SK-N-SH (cell line): Measurements from ENCODE around the gene PTPRD. TPM values are rescaled to one million over a fixed set of nuclear protein-coding genes. Genes with fewer than 3 reads are reported as not detected.

Experiments used
- CTCF ChIA-PET: fragments of 300-600, 350-600 bp; formaldehyde crosslinking; extraction: SDS; loops from one replicate; lab custom pipeline; 2021; lab: Yijun Ruan, JAX
- POLR2A ChIA-PET: fragments of 350-600 bp; sonication (Branson Sonifier 250); formaldehyde crosslinking; extraction: SDS; loops from one replicate; lab custom pipeline; 2020; ENCODE audit warnings: antibody characterized with exemption, inconsistent platforms; lab: Yijun Ruan, JAX
- DNase-seq: peaks from one replicate; pipeline ENCODE4 v3.0.0; 2012
- H2AFZ ChIP-seq: fragments of 200-600 bp; sonication (generic); 2 replicates; pipeline ENCODE4 v1.8.1; 2016; ENCODE audit warnings: antibody characterized with exemption, mild to moderate bottlenecking, low read depth
- H3F3A ChIP-seq: fragments of 200-600 bp; sonication (generic); replicated peaks from 2 replicates; pipeline ENCODE3; 2016; ENCODE audit warnings: antibody characterized with exemption, mild to moderate bottlenecking; ENCODE audit not compliant: insufficient read depth
- H3K27ac ChIP-seq, 2 experiments: fragments of 200-500 bp in 1 of 2; fragments of 200-600 bp in 1 of 2; sonication (Bioruptor generic) in 1 of 2; sonication (generic), shearing (Covaris generic) in 1 of 2; 2 replicates each; pipeline versions ENCODE4 v1.5.1 to v1.6.1; 2014 to 2016; ENCODE audit warnings: low read depth in 2 of 2, inconsistent platforms in 1 of 2, low read length in 1 of 2, mild to moderate bottlenecking in 1 of 2, mixed read lengths in 1 of 2
- H3K27me3 ChIP-seq: fragments of 200-600 bp; sonication (generic), shearing (Covaris generic); 2 replicates; pipeline ENCODE4 v1.6.1; 2016; ENCODE audit warnings: mixed run types; ENCODE audit not compliant: insufficient read depth
- H3K36me3 ChIP-seq, 2 experiments: fragments of 200-500 bp in 1 of 2; fragments of 200-600 bp in 1 of 2; sonication (Bioruptor generic) in 1 of 2; sonication (generic) in 1 of 2; replicated peaks in 1 of 2; 2 replicates each; pipeline versions ENCODE3 to v1.5.1; 2014 to 2016; ENCODE audit warnings: low read length in 1 of 2, mild to moderate bottlenecking in 1 of 2; ENCODE audit not compliant: insufficient read depth in 2 of 2, control insufficient read depth in 1 of 2
- H3K4me1 ChIP-seq, 2 experiments: fragments of 200-500 bp in 1 of 2; fragments of 200-600 bp in 1 of 2; sonication (Bioruptor generic) in 1 of 2; sonication (generic), shearing (Covaris generic) in 1 of 2; 2 replicates each; pipeline versions ENCODE4 v1.5.1 to v1.6.1; 2014 to 2016; ENCODE audit warnings: low read depth in 1 of 2, low read length in 1 of 2, mixed run types in 1 of 2; ENCODE audit not compliant: insufficient read depth in 2 of 2, control insufficient read depth in 1 of 2
- H3K4me2 ChIP-seq: fragments of 200-600 bp; sonication (generic), shearing (Covaris generic); 2 replicates; pipeline ENCODE4 v1.6.1; 2017; ENCODE audit warnings: mixed run types
- H3K4me3 ChIP-seq, 2 experiments: fragments of 200-500 bp in 1 of 2; fragments of 200-600 bp in 1 of 2; sonication (Bioruptor generic) in 1 of 2; sonication (generic), shearing (Covaris generic) in 1 of 2; 2 replicates each; pipeline versions ENCODE4 v1.5.1 to v1.8.1; 2014 to 2016; ENCODE audit warnings: low read depth in 2 of 2, inconsistent platforms in 1 of 2, low read length in 1 of 2, mild to moderate bottlenecking in 1 of 2, mixed read lengths in 1 of 2, moderate library complexity in 1 of 2
- H3K79me2 ChIP-seq: fragments of 200-600 bp; sonication (generic); 2 replicates; pipeline ENCODE4 v1.8.1; 2017; ENCODE audit warnings: mild to moderate bottlenecking; ENCODE audit not compliant: insufficient read depth
- H3K9ac ChIP-seq: fragments of 200-600 bp; sonication (generic); 2 replicates; pipeline ENCODE4 v1.6.1; 2017; ENCODE audit warnings: mixed run types
- H3K9me2 ChIP-seq: fragments of 200-600 bp; sonication (generic); 2 replicates; pipeline ENCODE4 v1.6.1; 2017; ENCODE audit warnings: mixed run types
- H3K9me3 ChIP-seq: fragments of 200-600 bp; sonication (generic); 2 replicates; pipeline ENCODE4 v1.6.1; 2017; ENCODE audit warnings: mixed run types, mild to moderate bottlenecking, moderate library complexity
- H4K20me1 ChIP-seq: fragments of 200-600 bp; sonication (generic); 2 replicates; pipeline ENCODE4 v1.6.1; 2017; ENCODE audit warnings: mild to moderate bottlenecking, mixed run types; ENCODE audit not compliant: insufficient read depth
- CHD2 ChIP-seq: fragments of 150-350 bp; IDR thresholded peaks from 2 replicates; pipeline ENCODE4 v1.6.1; 2018; ENCODE audit warnings: low read length; ENCODE audit not compliant: partially characterized antibody
- CTCF ChIP-seq: fragments of 200-600 bp; sonication (generic); IDR thresholded peaks from 2 replicates; pipeline ENCODE4 v1.6.1; 2017; ENCODE audit warnings: antibody characterized with exemption, mild to moderate bottlenecking, moderate library complexity
- ELF1 ChIP-seq: IDR thresholded peaks from 2 replicates; pipeline ENCODE4 v1.4.0; 2012
- FOSL2 ChIP-seq: IDR thresholded peaks from 2 replicates; pipeline ENCODE4 v1.4.0; 2012; ENCODE audit warnings: low read depth, mild to moderate bottlenecking, moderate library complexity, borderline replicate concordance
- FOXJ3 ChIP-seq: sonication (generic); formaldehyde crosslinking; IDR thresholded peaks from 2 replicates; pipeline ENCODE4 v1.5.1; 2020; ENCODE audit warnings: mild to moderate bottlenecking, missing genetic modification reagents
- FOXM1 ChIP-seq: IDR thresholded peaks from 2 replicates; pipeline ENCODE4 v1.4.0; 2012; ENCODE audit warnings: low read depth, mild to moderate bottlenecking
- GABPA ChIP-seq: IDR thresholded peaks from 2 replicates; pipeline ENCODE4 v1.4.0; 2012; ENCODE audit warnings: low read depth, mild to moderate bottlenecking
- GATA2 ChIP-seq: sonication (generic); formaldehyde crosslinking; IDR thresholded peaks from 2 replicates; pipeline ENCODE4 v1.5.0; 2020; ENCODE audit warnings: mild to moderate bottlenecking, missing genetic modification reagents
- MAX ChIP-seq: IDR thresholded peaks from 2 replicates; pipeline ENCODE4 v1.4.0; 2012; ENCODE audit warnings: low read depth
- MEF2A ChIP-seq: IDR thresholded peaks from 2 replicates; pipeline ENCODE4 v1.4.0; 2012; ENCODE audit warnings: low read depth, borderline replicate concordance
- MXI1 ChIP-seq: IDR thresholded peaks from 2 replicates; pipeline ENCODE4 v1.6.1; 2012; ENCODE audit warnings: mild to moderate bottlenecking, low read depth, low read length, improper control_type of control experiment
- NRF1 ChIP-seq: IDR thresholded peaks from 2 replicates; pipeline ENCODE4 v1.6.1; 2012; ENCODE audit warnings: low read depth, mild to moderate bottlenecking, low read length
- POLR2AphosphoS5 ChIP-seq: IDR thresholded peaks from 2 replicates; pipeline ENCODE4 v1.6.1; 2012; ENCODE audit warnings: low read depth, low read length
- RAD21 ChIP-seq: IDR thresholded peaks from 2 replicates; pipeline ENCODE4 v1.6.1; 2012; ENCODE audit warnings: mild to moderate bottlenecking, low read length
- RCOR1 ChIP-seq: fragments of 150-350 bp; IDR thresholded peaks from 2 replicates; pipeline ENCODE4 v1.6.1; 2017; ENCODE audit warnings: antibody characterized with exemption, low read length
- REST ChIP-seq: IDR thresholded peaks from 2 replicates; pipeline ENCODE4 v1.6.1; 2012; ENCODE audit warnings: mild to moderate bottlenecking, low read depth, low read length, moderate library complexity
- RFX5 ChIP-seq: IDR thresholded peaks from 2 replicates; pipeline ENCODE4 v1.6.1; 2012; ENCODE audit warnings: mild to moderate bottlenecking, improper control_type of control experiment, low read length
- RXRA ChIP-seq: IDR thresholded peaks from 2 replicates; pipeline ENCODE4 v1.4.0; 2012; ENCODE audit warnings: low read depth, mild to moderate bottlenecking, borderline replicate concordance
- SMC3 ChIP-seq: IDR thresholded peaks from 2 replicates; pipeline ENCODE4 v1.6.1; 2012; ENCODE audit warnings: low read depth, low read length, improper control_type of control experiment
- TAF1 ChIP-seq: IDR thresholded peaks from 2 replicates; pipeline ENCODE4 v1.6.1; 2012; ENCODE audit warnings: low read depth, mild to moderate bottlenecking, low read length, moderate library complexity, borderline replicate concordance
- TEAD4 ChIP-seq: IDR thresholded peaks from 2 replicates; pipeline ENCODE4 v1.4.0; 2012; ENCODE audit warnings: mild to moderate bottlenecking, borderline replicate concordance; ENCODE audit not compliant: insufficient read depth
- USF1 ChIP-seq: IDR thresholded peaks from 2 replicates; pipeline ENCODE4 v1.4.0; 2012; ENCODE audit warnings: low read depth, borderline replicate concordance
- YY1 ChIP-seq: IDR thresholded peaks from 2 replicates; pipeline ENCODE4 v1.4.0; 2012; ENCODE audit warnings: low read depth, mild to moderate bottlenecking
- WGBS: methylation state at CpG from one replicate; pipeline ENCODE4 v1.1.6; 2017; ENCODE audit warnings: low lambda C conversion rate; 5-methylcytosine and 5-hydroxymethylcytosine counted together
- polyA plus RNA-seq, 3 experiments: library from polyadenylated mRNA; depleted of rRNA; stranded (reverse); fragments of >200 nt; gene quantifications; 2 replicates each; pipeline ENCODE4 v1.2.3, GENCODE V29; 2012

PTPRD gene
- polyA plus RNA-seq, 1 of the 3 experiments (the other 2 are of a cell fraction): 0.15 TPM

- Histone ChIP-seq H3K9me2 (no peaks in the 10 kb centered on the region), H3K79me2 (no peaks in the 10 kb centered on the region), H2AFZ (no peak overlapping the region), H3K36me3 (no peaks in the 10 kb centered on the region), H3F3A (no peaks in the 10 kb centered on the region), H3K4me3 (no peak overlapping the region), H3K27ac (no peak overlapping the region), H3K27me3 (no peaks in the 10 kb centered on the region)
- no peak for DNase-seq
- TF ChIP-seq ELF1 (no peak), REST (no peak), FOSL2 (no peak), USF1 (no peak), RXRA (no peak), MXI1 (no peak), RCOR1 (no peak), TEAD4 (no peak), YY1 (no peak), MEF2A (no peak), GATA2 (no peak), RAD21 (no peak), CHD2 (no peak), FOXJ3 (CRISPR knock-in tag) (no peak), TAF1 (no peak)
- TF ChIP-seq, all 33 proteins: peak for 0
- Histone ChIP-seq H3K4me2 (no peak overlapping the region), H3K4me1 (peaks cover 0 to 10% of the 10 kb centered on the region in 2 experiments; a peak in 1 of 4 replicates), H3K9me3 (no peaks in the 10 kb centered on the region), H4K20me1 (no peaks in the 10 kb centered on the region), H3K9ac (no peak overlapping the region)
- CTCF ChIA-PET: interaction anchor here (0.7 to 1.5 kb wide), 3 partner anchors 10 to 202 kb away, joined by 3 read pairs; no protein-coding TSS in a partner anchor
- POLR2A ChIA-PET: no interaction called here
- 21% methylated on average over 1 of the region's 1 CpG for WGBS
Measured at GRCh38 chr9:8266861-8267260, 2345.9 kb downstream of the PTPRD start.

GRCh38 chr9:8265281-8265680, 2347.5 kb downstream of the PTPRD start:
- Histone ChIP-seq H3K4me3 (no peak overlapping the region), H3K9me3 (no peaks in the 10 kb centered on the region), H3K4me1 (peaks cover 0 to 26% of the 10 kb centered on the region in 2 experiments; a peak in 2 of 4 replicates), H3K79me2 (no peaks in the 10 kb centered on the region), H3K4me2 (no peak overlapping the region), H2AFZ (no peak overlapping the region), H3K27me3 (no peaks in the 10 kb centered on the region)
- CTCF ChIA-PET: interaction anchor here (1.2 kb wide), 1 partner anchor 20 kb away, joined by 4 read pairs; no protein-coding TSS in a partner anchor
- 35% methylated on average over 2 of the region's 2 CpGs for WGBS
- TF ChIP-seq CTCF (no peak), MXI1 (no peak), POLR2AphosphoS5 (no peak), GATA2 (no peak), TEAD4 (no peak), FOXJ3 (CRISPR knock-in tag) (no peak), NRF1 (no peak), RCOR1 (no peak), GABPA (no peak), RFX5 (no peak), SMC3 (no peak), MAX (no peak), FOXM1 (no peak), USF1 (no peak), CHD2 (no peak)
- TF ChIP-seq, all 33 proteins: peak for 0
- H3K36me3 ChIP-seq: no peaks in the 10 kb centered on the region
- no peak overlapping the region for H3K9ac ChIP-seq
- H3K9me2 ChIP-seq: no peaks in the 10 kb centered on the region
- no peak overlapping the region for H3K27ac ChIP-seq
- POLR2A ChIA-PET: no interaction called here
- H4K20me1 ChIP-seq: no peaks in the 10 kb centered on the region
- DNase-seq: no peak
- no peaks in the 10 kb centered on the region for H3F3A ChIP-seq
